IPS-NIHi7 (cell line): ENCODE data around the gene MTHFD2.
A peak's percentile ranks its signal among the peaks of the same experiment; 100 is the strongest.
"Not testable (repeated sequence)": the region's sequence is repeated elsewhere in the genome, so short reads cannot be mapped to it uniquely, and the experiment has no call there.

ENCODE experiments used
- DNase-seq: peaks from one replicate; pipeline ENCODE4 v3.0.0; 2012; ENCODE audit warnings: mixed read lengths; ENCODE audit errors: extremely low spot score

MTHFD2 gene

GRCh38 chr2:74228772-74229171 is 30.4 kb downstream of the MTHFD2 start:
- DNase-seq: no peak

GRCh38 chr2:74229865-74230264 is 31.4 kb downstream of the MTHFD2 start:
- not testable (repeated sequence) for DNase-seq

GRCh38 chr2:74232426-74232825 is 34.0 kb downstream of the MTHFD2 start:
- no peak for DNase-seq

- no peak for DNase-seq
Observed at GRCh38 chr2:74233648-74234047, 35.2 kb downstream of the MTHFD2 start.

GRCh38 chr2:74235041-74235440 is 36.6 kb downstream of the MTHFD2 start:
- no peak for DNase-seq

GRCh38 chr2:74238879-74239278 is 40.5 kb downstream of the MTHFD2 start:
- no peak for DNase-seq

- no peak for DNase-seq
Observed at GRCh38 chr2:74239346-74239745, 40.9 kb downstream of the MTHFD2 start.

- DNase-seq: no peak
Observed at GRCh38 chr2:74242354-74243071, 44.1 kb downstream of the MTHFD2 start.

GRCh38 chr2:74244286-74244685 is 45.9 kb downstream of the MTHFD2 start:
- DNase-seq: no peak

GRCh38 chr2:74246496-74247195 is 48.2 kb downstream of the MTHFD2 start:
- no peak for DNase-seq

- no peak for DNase-seq
Observed at GRCh38 chr2:74249406-74250122, 51.1 kb downstream of the MTHFD2 start.

- DNase-seq: peak; percentile 84
Observed at GRCh38 chr2:74250189-74250631, 51.8 kb downstream of the MTHFD2 start.

GRCh38 chr2:74252036-74252435 is 53.6 kb downstream of the MTHFD2 start:
- no peak for DNase-seq

GRCh38 chr2:74252862-74253261 is 54.4 kb downstream of the MTHFD2 start:
- no peak for DNase-seq

- DNase-seq: no peak
Observed at GRCh38 chr2:74253306-74253970, 55.0 kb downstream of the MTHFD2 start.

GRCh38 chr2:74253971-74254310 is 55.5 kb downstream of the MTHFD2 start:
- no peak for DNase-seq

GRCh38 chr2:74255660-74256213 is 57.3 kb downstream of the MTHFD2 start:
- DNase-seq: no peak

- DNase-seq: no peak
Observed at GRCh38 chr2:74259191-74259590, 60.8 kb downstream of the MTHFD2 start.

GRCh38 chr2:74259733-74260132 is 61.3 kb downstream of the MTHFD2 start:
- DNase-seq: no peak

- DNase-seq: no peak
Observed at GRCh38 chr2:74260495-74260894, 62.1 kb downstream of the MTHFD2 start.

GRCh38 chr2:74261204-74261864 is 62.9 kb downstream of the MTHFD2 start:
- peak; percentile 88 for DNase-seq
